ENCODE data around the gene GIT1. TPM values are rescaled to one million over a fixed set of nuclear protein-coding genes. Genes with fewer than 3 reads are reported as not detected.

The GIT1 gene
- total and polyA plus RNA-seq, 4 donors, result 2.2 to 11.1 (median 4.9) TPM

DNA sequence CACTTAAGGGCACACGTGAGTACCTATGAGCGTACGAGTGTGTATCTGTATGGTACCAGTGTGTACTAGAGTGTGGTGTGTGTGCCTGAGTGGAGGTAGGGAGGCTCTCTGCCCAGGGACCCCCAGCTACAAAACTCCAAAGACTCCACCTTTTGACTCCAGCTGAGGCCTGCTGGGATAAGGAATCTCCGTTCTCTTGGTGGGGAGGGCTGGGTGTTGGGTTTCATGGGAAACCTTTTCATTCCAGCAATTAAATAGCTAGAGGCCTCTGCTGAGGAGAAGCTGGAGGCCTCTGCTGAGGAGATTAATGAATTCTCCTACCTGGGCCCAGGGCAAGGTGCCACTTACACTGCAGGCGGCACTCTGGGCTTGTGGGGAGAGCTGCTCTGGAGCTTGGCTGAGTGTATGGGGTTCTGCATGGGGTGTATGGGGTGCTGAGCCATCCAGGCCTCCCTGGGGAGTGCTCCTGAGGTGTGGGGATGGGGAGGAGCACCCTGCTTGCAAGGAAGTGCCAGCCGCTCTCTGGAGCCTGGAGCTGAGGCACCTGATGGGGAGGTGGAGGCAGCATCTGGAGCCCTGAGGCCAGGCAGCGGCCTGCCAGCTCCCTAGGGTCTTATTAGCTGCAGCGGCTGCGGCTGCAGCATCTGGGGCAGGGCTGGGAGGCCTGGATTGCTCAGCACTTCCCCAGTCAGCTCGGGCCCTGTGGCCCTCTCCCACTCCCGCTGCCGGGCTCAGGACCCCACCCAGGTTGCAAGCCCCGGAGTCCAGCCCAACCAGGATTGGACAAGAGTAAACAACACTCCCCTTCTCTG, 8.1 kb upstream of the GIT1 start:
- no peaks in the 10 kb centered on the region for H3K36me3 ChIP-seq (ENCODE audit: control insufficient read depth in 4 of 4, insufficient read depth in 3 of 4, low read depth in 1 of 4, low read length in 3 of 4)
- no peaks in the 10 kb centered on the region for H3K27me3 ChIP-seq (ENCODE audit: control insufficient read depth in 4 of 4, insufficient read depth in 4 of 4, low read length in 3 of 4)
- no peaks in the 10 kb centered on the region for H3K9me3 ChIP-seq (ENCODE audit: control insufficient read depth in 4 of 4, low read length in 3 of 4)
- peaks cover 2 to 12% (median 7%) of the 10 kb centered on the region in 4 donors for H3K4me1 ChIP-seq (ENCODE audit: control insufficient read depth in 4 of 4, insufficient read depth in 4 of 4, low read length in 3 of 4)
- TF ChIP-seq FOXA1 (IDR thresholded peaks at IDR 0.05) (no peak), YY1 (IDR thresholded peaks at IDR 0.05) (no peak), TAF1 (conservative IDR thresholded peaks at IDR 0.05) (no peak), HNF4A (conservative IDR thresholded peaks at IDR 0.05) (no peak)
- TF ChIP-seq, protein P1, sequence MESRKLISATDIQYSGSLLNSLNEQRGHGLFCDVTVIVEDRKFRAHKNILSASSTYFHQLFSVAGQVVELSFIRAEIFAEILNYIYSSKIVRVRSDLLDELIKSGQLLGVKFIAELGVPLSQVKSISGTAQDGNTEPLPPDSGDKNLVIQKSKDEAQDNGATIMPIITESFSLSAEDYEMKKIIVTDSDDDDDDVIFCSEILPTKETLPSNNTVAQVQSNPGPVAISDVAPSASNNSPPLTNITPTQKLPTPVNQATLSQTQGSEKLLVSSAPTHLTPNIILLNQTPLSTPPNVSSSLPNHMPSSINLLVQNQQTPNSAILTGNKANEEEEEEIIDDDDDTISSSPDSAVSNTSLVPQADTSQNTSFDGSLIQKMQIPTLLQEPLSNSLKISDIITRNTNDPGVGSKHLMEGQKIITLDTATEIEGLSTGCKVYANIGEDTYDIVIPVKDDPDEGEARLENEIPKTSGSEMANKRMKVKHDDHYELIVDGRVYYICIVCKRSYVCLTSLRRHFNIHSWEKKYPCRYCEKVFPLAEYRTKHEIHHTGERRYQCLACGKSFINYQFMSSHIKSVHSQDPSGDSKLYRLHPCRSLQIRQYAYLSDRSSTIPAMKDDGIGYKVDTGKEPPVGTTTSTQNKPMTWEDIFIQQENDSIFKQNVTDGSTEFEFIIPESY (IDR thresholded peaks at IDR 0.05), result no peak
- TF ChIP-seq, protein P2, sequence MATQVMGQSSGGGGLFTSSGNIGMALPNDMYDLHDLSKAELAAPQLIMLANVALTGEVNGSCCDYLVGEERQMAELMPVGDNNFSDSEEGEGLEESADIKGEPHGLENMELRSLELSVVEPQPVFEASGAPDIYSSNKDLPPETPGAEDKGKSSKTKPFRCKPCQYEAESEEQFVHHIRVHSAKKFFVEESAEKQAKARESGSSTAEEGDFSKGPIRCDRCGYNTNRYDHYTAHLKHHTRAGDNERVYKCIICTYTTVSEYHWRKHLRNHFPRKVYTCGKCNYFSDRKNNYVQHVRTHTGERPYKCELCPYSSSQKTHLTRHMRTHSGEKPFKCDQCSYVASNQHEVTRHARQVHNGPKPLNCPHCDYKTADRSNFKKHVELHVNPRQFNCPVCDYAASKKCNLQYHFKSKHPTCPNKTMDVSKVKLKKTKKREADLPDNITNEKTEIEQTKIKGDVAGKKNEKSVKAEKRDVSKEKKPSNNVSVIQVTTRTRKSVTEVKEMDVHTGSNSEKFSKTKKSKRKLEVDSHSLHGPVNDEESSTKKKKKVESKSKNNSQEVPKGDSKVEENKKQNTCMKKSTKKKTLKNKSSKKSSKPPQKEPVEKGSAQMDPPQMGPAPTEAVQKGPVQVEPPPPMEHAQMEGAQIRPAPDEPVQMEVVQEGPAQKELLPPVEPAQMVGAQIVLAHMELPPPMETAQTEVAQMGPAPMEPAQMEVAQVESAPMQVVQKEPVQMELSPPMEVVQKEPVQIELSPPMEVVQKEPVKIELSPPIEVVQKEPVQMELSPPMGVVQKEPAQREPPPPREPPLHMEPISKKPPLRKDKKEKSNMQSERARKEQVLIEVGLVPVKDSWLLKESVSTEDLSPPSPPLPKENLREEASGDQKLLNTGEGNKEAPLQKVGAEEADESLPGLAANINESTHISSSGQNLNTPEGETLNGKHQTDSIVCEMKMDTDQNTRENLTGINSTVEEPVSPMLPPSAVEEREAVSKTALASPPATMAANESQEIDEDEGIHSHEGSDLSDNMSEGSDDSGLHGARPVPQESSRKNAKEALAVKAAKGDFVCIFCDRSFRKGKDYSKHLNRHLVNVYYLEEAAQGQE (IDR thresholded peaks at IDR 0.05), result no peak
- H3K9ac ChIP-seq (ENCODE audit: low read depth in 1 of 2, low read length in 2 of 2), result no peak overlapping the region
- no peak overlapping the region for H3K4me3 ChIP-seq (ENCODE audit: low read depth in 1 of 3, low read length in 3 of 3)
- H3K27ac ChIP-seq (ENCODE audit: low read depth in 1 of 2, low read length in 2 of 2), result no peak overlapping the region
- DNase-seq (ENCODE audit: low spot score), result no peak
- WGBS, result 87% methylated on average over 13 of the region's 13 CpGs

DNA sequence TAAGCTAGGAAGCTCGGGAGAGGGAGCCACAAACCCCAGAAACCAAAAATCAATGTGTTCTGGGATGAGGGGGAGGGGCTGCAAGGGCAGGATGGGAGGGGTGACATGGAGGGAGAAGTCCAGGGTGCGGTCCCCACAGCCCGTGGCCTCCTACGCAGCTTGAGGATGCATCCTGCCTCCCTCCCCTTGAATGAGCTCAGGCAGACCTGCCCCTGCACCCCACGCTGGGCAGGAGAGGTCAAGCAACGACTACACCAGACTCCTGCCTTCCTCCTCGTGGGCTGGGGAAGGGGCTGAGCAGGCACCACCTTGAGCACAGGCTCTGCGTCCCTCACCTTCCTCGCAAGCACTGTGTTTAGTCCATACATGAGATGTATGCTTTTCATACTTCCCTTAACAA, 7.4 kb upstream of the GIT1 start:
- Histone ChIP-seq H3K36me3 (ENCODE audit: control insufficient read depth in 4 of 4, insufficient read depth in 3 of 4, low read depth in 1 of 4, low read length in 3 of 4) (no peaks in the 10 kb centered on the region), H3K9ac (ENCODE audit: low read depth in 1 of 2, low read length in 2 of 2) (no peak overlapping the region), H3K4me1 (ENCODE audit: control insufficient read depth in 4 of 4, insufficient read depth in 4 of 4, low read length in 3 of 4) (peaks cover 2 to 20% (median 14%) of the 10 kb centered on the region in 4 donors), H3K27ac (ENCODE audit: low read depth in 1 of 2, low read length in 2 of 2) (no peak overlapping the region), H3K9me3 (ENCODE audit: control insufficient read depth in 4 of 4, low read length in 3 of 4) (no peaks in the 10 kb centered on the region), H3K27me3 (ENCODE audit: control insufficient read depth in 4 of 4, insufficient read depth in 4 of 4, low read length in 3 of 4) (no peaks in the 10 kb centered on the region), H3K4me3 (ENCODE audit: low read depth in 1 of 3, low read length in 3 of 3) (no peak overlapping the region)
- DNase-seq (ENCODE audit: low spot score), result no peak
- 87% methylated on average over 9 of the region's 9 CpGs for WGBS
- TF ChIP-seq HNF4A (conservative IDR thresholded peaks at IDR 0.05), result no peak
- TF ChIP-seq FOXA1 (IDR thresholded peaks at IDR 0.05), result no peak
- no peak for TF ChIP-seq GABPA (IDR thresholded peaks at IDR 0.05 in 1 of 2, conservative IDR thresholded peaks at IDR 0.05 in 1 of 2)
- no peak for TF ChIP-seq NR2F2 (IDR thresholded peaks at IDR 0.05)
- TF ChIP-seq SP1 (IDR thresholded peaks at IDR 0.05), result no peak
- TF ChIP-seq EGR1 (IDR thresholded peaks at IDR 0.05; ENCODE audit: low read depth in 2 of 2), result no peak
- TF ChIP-seq, protein P2 (IDR thresholded peaks at IDR 0.05), result no peak
- TF ChIP-seq HNF4G (IDR thresholded peaks at IDR 0.05), result no peak
